ENCODE data around the gene NMNAT2. TPM values are rescaled to one million over a fixed set of nuclear protein-coding genes. Genes with fewer than 3 reads are reported as not detected.
A peak's percentile ranks its signal among the peaks of the same experiment; 100 is the strongest.

The NMNAT2 gene
- total RNA-seq, 4 donors from 2014 or later, result 1.7 to 2.8 (median 2.4) TPM

GRCh38 chr1:183289051-183289496 is 129.1 kb downstream of the NMNAT2 start:
- TF ChIP-seq POLR2A (IDR thresholded peaks at IDR 0.05; ENCODE audit: low read depth), result no peak
- no peak for TF ChIP-seq EP300 (IDR thresholded peaks at IDR 0.05)
- TF ChIP-seq CTCF (IDR thresholded peaks at IDR 0.05), result no peak
- no peak for TF ChIP-seq POLR2AphosphoS5 (IDR thresholded peaks at IDR 0.05)
- Histone ChIP-seq H3K4me1 (peaks cover 33 to 42% (median 36%) of the 10 kb centered on the region in 4 donors), H3K36me3 (no peaks in the 10 kb centered on the region), H3K27me3 (no peaks in the 10 kb centered on the region), H3K27ac (replicated peaks in 1 of 4) (no peak overlapping the region), H3K9me3 (no peaks in the 10 kb centered on the region), H3K4me3 (no peak overlapping the region)
- DNase-seq (ENCODE audit: extremely low spot score), result no peak
- WGBS, result 94% methylated on average over 7 of the region's 9 CpGs
- intact Hi-C loops (cut with DNase I), result no loop called here

- Histone ChIP-seq H3K27me3 (no peaks in the 10 kb centered on the region), H3K36me3 (no peaks in the 10 kb centered on the region), H3K4me3 (no peak overlapping the region), H3K9me3 (no peaks in the 10 kb centered on the region), H3K27ac (replicated peaks in 1 of 4) (no peak overlapping the region), H3K4me1 (peaks cover 33 to 42% (median 37%) of the 10 kb centered on the region in 4 donors)
- intact Hi-C loops (cut with DNase I), result no loop called here
- TF ChIP-seq POLR2A (IDR thresholded peaks at IDR 0.05; ENCODE audit: low read depth) (no peak), POLR2AphosphoS5 (IDR thresholded peaks at IDR 0.05) (no peak), EP300 (IDR thresholded peaks at IDR 0.05) (no peak), CTCF (IDR thresholded peaks at IDR 0.05) (no peak)
- no peak for DNase-seq (ENCODE audit: extremely low spot score)
- 89% methylated on average over 2 of the region's 2 CpGs for WGBS
These were observed 129.6 kb downstream of the NMNAT2 start for GRCh38 chr1:183288583-183288982.

- no peaks in the 10 kb centered on the region for H3K9me3 ChIP-seq
- intact Hi-C loops (cut with DNase I), result no loop called here
- WGBS, result 63% methylated on average over 1 of the region's 5 CpGs
- no peaks in the 10 kb centered on the region for H3K27me3 ChIP-seq
- peaks cover 38 to 53% (median 40%) of the 10 kb centered on the region in 4 donors for H3K4me1 ChIP-seq
- H3K36me3 ChIP-seq, result no peaks in the 10 kb centered on the region
- no peak overlapping the region for H3K4me3 ChIP-seq
- TF ChIP-seq POLR2AphosphoS5 (IDR thresholded peaks at IDR 0.05) (peak in 1 of 2 donors; percentile 8), POLR2A (IDR thresholded peaks at IDR 0.05; ENCODE audit: low read depth) (no peak)
- no peak for DNase-seq (ENCODE audit: extremely low spot score)
- H3K27ac ChIP-seq (replicated peaks in 1 of 4), result peak overlapping the region in 1 of 4 donors; percentile 51
These were observed 130.9 kb downstream of the NMNAT2 start for GRCh38 chr1:183287191-183287675.

GRCh38 chr1:183285746-183286145 is 132.4 kb downstream of the NMNAT2 start:
- intact Hi-C loops (cut with DNase I), result no loop called here
- DNase-seq (ENCODE audit: extremely low spot score), result no peak

GRCh38 chr1:183285256-183285655 is 132.9 kb downstream of the NMNAT2 start:
- no peak for DNase-seq (ENCODE audit: extremely low spot score)
- no peak overlapping the region for H3K4me3 ChIP-seq
- no peaks in the 10 kb centered on the region for H3K27me3 ChIP-seq
- intact Hi-C loops (cut with DNase I), result no loop called here
- 96% methylated on average over 1 of the region's 1 CpG for WGBS
- H3K9me3 ChIP-seq, result no peaks in the 10 kb centered on the region
- TF ChIP-seq POLR2AphosphoS5 (IDR thresholded peaks at IDR 0.05), result no peak
- no peak for TF ChIP-seq POLR2A (IDR thresholded peaks at IDR 0.05; ENCODE audit: low read depth)
- no peak for TF ChIP-seq EP300 (IDR thresholded peaks at IDR 0.05)
- no peak for TF ChIP-seq CTCF (IDR thresholded peaks at IDR 0.05)
- H3K4me1 ChIP-seq, result peaks cover 38 to 60% (median 40%) of the 10 kb centered on the region in 4 donors
- no peak overlapping the region for H3K27ac ChIP-seq (replicated peaks in 1 of 4)
- no peaks in the 10 kb centered on the region for H3K36me3 ChIP-seq

More at GRCh38 chr1:183285746-183286145, 132.4 kb downstream of the NMNAT2 start:
- Histone ChIP-seq H3K4me3 (no peak overlapping the region), H3K27me3 (no peaks in the 10 kb centered on the region), H3K36me3 (no peaks in the 10 kb centered on the region), H3K9me3 (no peaks in the 10 kb centered on the region), H3K27ac (replicated peaks in 1 of 4) (no peak overlapping the region), H3K4me1 (peaks cover 38 to 60% (median 40%) of the 10 kb centered on the region in 4 donors)
- TF ChIP-seq POLR2AphosphoS5 (IDR thresholded peaks at IDR 0.05) (no peak), POLR2A (IDR thresholded peaks at IDR 0.05; ENCODE audit: low read depth) (no peak), CTCF (IDR thresholded peaks at IDR 0.05) (no peak), EP300 (IDR thresholded peaks at IDR 0.05) (no peak)
- 90% methylated on average over 4 of the region's 4 CpGs for WGBS
